ENCODE data around the gene DGKK.

DGKK gene

GRCh38 chrX:50327235-50327634 lies 143.4 kb downstream of the DGKK start:
- TF ChIP-seq ZFX (IDR thresholded peaks at IDR 0.05): no peak
- no peak for TF ChIP-seq CTCF (conservative IDR thresholded peaks at IDR 0.05)
- H3K27ac ChIP-seq: no peak overlapping the region
